Bronchial epithelial cell (primary cell): Measurements from ENCODE around the gene PPP3CA. TPM values are rescaled to one million over a fixed set of nuclear protein-coding genes. Genes with fewer than 3 reads are reported as not detected.

Experiments used
- DNase-seq: peaks from one replicate; pipeline ENCODE4 v3.0.0-alpha.2; 2010; ENCODE audit warnings: low read depth
- FAIRE-seq: peaks from 2 replicates; lab custom pipeline; 2011; peaks lifted over from hg19 to GRCh38; lab: Jason Lieb, UNC
- H3K27me3 ChIP-seq: 2 replicates; pipeline ENCODE4 v1.5.1; 2011; ENCODE audit warnings: low read length; ENCODE audit not compliant: control insufficient read depth, insufficient read depth
- H3K36me3 ChIP-seq: 2 replicates; pipeline ENCODE4 v1.5.1; 2011; ENCODE audit warnings: low read length; ENCODE audit not compliant: control insufficient read depth, insufficient read depth
- H3K4me3 ChIP-seq: 2 replicates; pipeline ENCODE4 v1.5.1; 2011; ENCODE audit warnings: mild to moderate bottlenecking, low read depth, low read length, control low read depth
- CTCF ChIP-seq: IDR thresholded peaks from 2 replicates; pipeline ENCODE4 v1.5.1; 2011; ENCODE audit warnings: mild to moderate bottlenecking, moderate library complexity, low read length, control low read depth, inconsistent platforms; ENCODE audit not compliant: insufficient read depth, severe bottlenecking
- total RNA-seq: library from RNA; depleted of rRNA; stranded (reverse); fragments of >200 nt; gene quantifications from 2 replicates; pipeline ENCODE4 v1.2.1, GENCODE V29; 2014

Gene PPP3CA
- total RNA-seq, 1 donor from 2014 or later = 48.2 TPM

- Histone ChIP-seq H3K36me3 (no peaks in the 10 kb centered on the region), H3K27me3 (no peaks in the 10 kb centered on the region), H3K4me3 (no peak overlapping the region)
- DNase-seq (no peak), FAIRE-seq (no peak)
- no peak for TF ChIP-seq CTCF
Measured at GRCh38 chr4:101162990-101163380, 184.3 kb downstream of the PPP3CA start.

DNA sequence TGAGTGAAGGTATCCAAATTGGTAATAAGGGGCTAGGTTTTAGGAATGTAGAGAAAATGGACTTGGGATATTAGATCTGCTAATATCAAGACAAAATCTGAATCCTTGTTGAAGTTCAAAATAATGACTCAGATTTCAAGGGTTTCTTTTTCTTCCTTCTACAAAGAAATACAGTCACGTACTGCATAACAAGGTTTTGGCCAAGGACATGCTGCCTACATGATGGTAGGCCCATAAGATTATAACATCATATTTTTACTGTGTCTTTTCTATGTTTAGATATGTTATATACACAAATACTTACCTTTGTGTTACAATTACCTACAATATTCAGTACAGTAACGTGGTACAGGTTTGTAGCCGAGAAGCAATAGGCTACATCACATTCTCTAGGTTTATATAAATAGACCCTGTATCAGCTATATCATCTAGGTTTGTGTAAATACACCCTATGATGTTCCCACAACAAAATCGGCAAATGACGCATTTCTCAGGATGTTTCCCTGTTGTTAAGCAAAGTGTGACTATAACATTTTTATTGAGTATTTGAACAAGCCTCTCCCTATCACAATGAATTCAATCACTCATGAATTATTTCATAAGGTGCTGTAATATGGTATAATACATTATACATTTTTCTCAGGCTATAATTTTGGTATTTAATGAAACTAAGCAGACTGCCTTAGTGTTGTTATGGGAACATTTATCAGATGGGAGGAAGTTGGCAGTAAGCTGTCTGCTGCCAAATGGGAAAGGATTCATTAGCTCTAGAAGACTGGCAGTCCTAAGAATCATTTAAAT lies 186.3 kb downstream of the PPP3CA start:
- no peak for DNase-seq
- Histone ChIP-seq H3K36me3 (no peaks in the 10 kb centered on the region), H3K27me3 (no peaks in the 10 kb centered on the region), H3K4me3 (no peak overlapping the region)
- TF ChIP-seq CTCF = no peak
- no peak for FAIRE-seq

DNA sequence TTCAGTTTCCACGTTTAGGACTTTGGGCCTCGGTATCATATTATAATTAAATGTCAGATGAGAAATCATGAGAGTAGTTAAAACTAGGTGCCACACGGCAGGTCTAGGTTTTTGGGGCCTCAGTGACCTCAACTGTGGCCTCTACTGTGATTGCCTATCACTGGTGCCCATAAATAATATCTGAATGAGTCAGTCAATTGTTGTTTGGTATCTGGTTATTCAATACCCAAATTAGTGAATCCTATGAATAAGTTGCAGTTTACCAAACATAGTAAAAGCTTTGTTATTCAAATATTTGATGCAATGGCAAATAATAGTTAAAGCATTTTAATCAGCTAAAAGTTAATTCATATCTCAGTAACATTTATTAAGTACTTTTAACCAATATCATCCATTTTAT lies 188.8 kb downstream of the PPP3CA start:
- DNase-seq (no peak), FAIRE-seq (no peak)
- Histone ChIP-seq H3K4me3 (no peak overlapping the region), H3K36me3 (no peaks in the 10 kb centered on the region), H3K27me3 (no peaks in the 10 kb centered on the region)
- no peak for TF ChIP-seq CTCF

DNA sequence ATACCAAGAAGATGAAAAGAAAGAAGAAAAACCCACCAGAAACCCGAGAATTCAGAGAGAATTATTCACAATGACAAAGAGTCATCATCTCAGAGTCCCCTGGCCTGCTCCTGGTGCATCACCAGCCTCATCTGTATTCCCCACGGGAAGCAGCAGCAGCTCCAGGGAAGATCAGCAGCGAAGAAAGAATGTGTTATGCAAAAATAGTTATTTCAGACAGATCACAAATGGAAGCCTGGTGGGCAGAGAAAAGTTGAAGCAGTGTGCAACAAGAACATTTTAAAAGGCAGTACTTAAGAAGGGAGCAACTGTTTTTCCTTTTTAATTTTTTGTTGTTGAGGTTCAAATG lies 189.2 kb downstream of the PPP3CA start:
- no peaks in the 10 kb centered on the region for H3K27me3 ChIP-seq
- TF ChIP-seq CTCF = no peak
- H3K4me3 ChIP-seq = no peak overlapping the region
- DNase-seq = no peak
- no peak for FAIRE-seq
- H3K36me3 ChIP-seq = no peaks in the 10 kb centered on the region

DNA sequence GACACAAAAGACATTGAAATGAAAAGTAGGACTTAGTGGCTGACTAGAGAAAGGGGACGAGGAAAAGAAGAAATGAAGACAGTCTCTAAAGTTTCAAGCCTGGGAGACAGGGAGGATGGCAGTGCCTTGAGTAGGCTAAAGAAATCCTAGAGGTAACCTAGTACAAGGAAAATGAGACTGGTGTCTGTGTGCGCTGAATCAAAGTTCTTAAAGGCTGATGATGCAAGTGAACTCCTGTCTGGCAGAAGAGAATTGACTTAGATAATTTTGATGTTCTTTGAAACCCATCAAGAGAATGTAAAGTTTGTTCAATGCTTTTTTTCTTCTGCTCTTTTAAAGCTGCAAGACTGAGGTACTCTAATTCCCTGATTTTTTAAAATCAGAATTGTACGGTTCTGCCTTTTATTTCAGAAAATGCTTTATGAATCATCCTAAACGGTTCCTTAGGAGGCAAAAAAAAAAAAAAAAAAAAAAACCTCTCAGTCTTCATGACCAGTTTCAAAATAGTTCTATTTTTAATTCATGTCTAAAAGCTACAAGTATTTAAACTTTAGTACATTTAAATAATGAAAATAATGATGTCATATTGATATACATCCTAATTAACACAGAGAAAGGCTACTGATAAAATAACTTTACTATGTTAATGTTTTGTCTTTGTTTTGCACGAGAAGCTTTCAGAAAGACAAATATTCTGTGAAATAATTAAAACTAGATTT lies 189.8 kb downstream of the PPP3CA start:
- no peak for FAIRE-seq

More for the DNA sequence above, 189.8 kb downstream of the PPP3CA start:
- Histone ChIP-seq H3K4me3 (no peak overlapping the region), H3K36me3 (no peaks in the 10 kb centered on the region), H3K27me3 (no peaks in the 10 kb centered on the region)
- no peak for DNase-seq
- TF ChIP-seq CTCF = no peak
